HepG2 (cell line): ENCODE results near the gene FAHD1. TPM values are rescaled to one million over a fixed set of nuclear protein-coding genes. Genes with fewer than 3 reads are reported as not detected.

Experiments
- GFI1 ChIP-seq: sonication (generic); formaldehyde crosslinking; IDR thresholded peaks from 2 replicates; pipeline ENCODE4 v1.5.0; 2020; ENCODE audit warnings: missing genetic modification reagents, mild to moderate bottlenecking, borderline replicate concordance
- ZFP37 ChIP-seq: sonication (generic); formaldehyde crosslinking; IDR thresholded peaks from 2 replicates; pipeline ENCODE4 v1.4.0; 2020; ENCODE audit warnings: missing genetic modification reagents, borderline replicate concordance
- ZNF407 ChIP-seq: sonication (generic); formaldehyde crosslinking; IDR thresholded peaks from one replicate; pipeline ENCODE4 v1.5.1; 2020; ENCODE audit warnings: mild to moderate bottlenecking, missing genetic modification reagents; ENCODE audit errors: not compliant biosample characterization
- polyA plus RNA-seq, 8 experiments: library from polyadenylated mRNA; depleted of rRNA in 3 of 8; stranded (reverse) in 7 of 8; unstranded in 1 of 8; fragments of >200 nt; fragmentation: Illumina TruSeq in 4 of 8; extraction: Trizol in 4 of 8; gene quantifications; 2 replicates each; pipeline versions ENCODE4 v1.2.1 to v1.2.3, GENCODE V29; 2011 to 2016; ENCODE audit warnings: low read depth in 4 of 8, missing spikeins in 1 of 8, mixed read lengths in 1 of 8; ENCODE audit not compliant: insufficient read depth in 1 of 8
- total RNA-seq, 5 experiments: library from RNA; depleted of rRNA; stranded (reverse); fragments of >200 nt; fragmentation: Illumina TruSeq; extraction: Trizol; gene quantifications; 2 replicates each; pipeline ENCODE4 v1.2.3, GENCODE V29; 2016; ENCODE audit warnings: low read depth in 1 of 5

Gene FAHD1
- total and polyA plus RNA-seq, 2 of the 13 experiments (the other 11 are each of a cell fraction or from before 2014, with no cell fraction given): 39.0 to 45.3 TPM

- TF ChIP-seq ZNF407 (no peak), GFI1 (CRISPR knock-in tag) (peak; percentile 41; the same call in 1 of the 2 replicates), ZFP37 (CRISPR knock-in tag) (no peak)
These were observed 3.2 kb downstream of the FAHD1 start (continued) for GRCh38 chr16:1830213-1830612.
